ENCODE results near the gene PCDHGB6. TPM values are rescaled to one million over a fixed set of nuclear protein-coding genes. Genes with fewer than 3 reads are reported as not detected.
"Not testable (repeated sequence)": the region's sequence is repeated elsewhere in the genome, so short reads cannot be mapped to it uniquely, and the experiment has no call there.

Gene PCDHGB6
- total RNA-seq, 1 donor from 2014 or later: 53.7 TPM

GRCh38 chr5:141397756-141398551 lies 9.9 kb upstream of the PCDHGB6 start, which contains the start of gene PCDHGB5:
PCDHGB5 (plus strand) TSS chr5:141397947; CDS start chr5:141398128, 181 bp downstream.
- not testable (repeated sequence) for H3K27me3 Mint-ChIP-seq (ENCODE audit: low read depth); DNase-seq (ENCODE audit: low read depth, low spot score); H3K27ac Mint-ChIP-seq (ENCODE audit: unreplicated experiment); H3K4me3 Mint-ChIP-seq; H3K4me1 Mint-ChIP-seq
- peaks cover 33% of the 10 kb centered on the region for H3K36me3 Mint-ChIP-seq (ENCODE audit: low read depth)
- peaks cover 22% of the 10 kb centered on the region for H3K9me3 Mint-ChIP-seq

- Mint-ChIP-seq H3K9me3 (peaks cover 20% of the 10 kb centered on the region), H3K27me3 (ENCODE audit: low read depth) (no peaks in the 10 kb centered on the region), H3K36me3 (ENCODE audit: low read depth) (peaks cover 31% of the 10 kb centered on the region), H3K27ac (ENCODE audit: unreplicated experiment) (no peak overlapping the region), H3K4me1 (no peaks in the 10 kb centered on the region), H3K4me3 (no peak overlapping the region)
- DNase-seq (ENCODE audit: low read depth, low spot score): no peak
- TF ChIP-seq, protein P1, sequence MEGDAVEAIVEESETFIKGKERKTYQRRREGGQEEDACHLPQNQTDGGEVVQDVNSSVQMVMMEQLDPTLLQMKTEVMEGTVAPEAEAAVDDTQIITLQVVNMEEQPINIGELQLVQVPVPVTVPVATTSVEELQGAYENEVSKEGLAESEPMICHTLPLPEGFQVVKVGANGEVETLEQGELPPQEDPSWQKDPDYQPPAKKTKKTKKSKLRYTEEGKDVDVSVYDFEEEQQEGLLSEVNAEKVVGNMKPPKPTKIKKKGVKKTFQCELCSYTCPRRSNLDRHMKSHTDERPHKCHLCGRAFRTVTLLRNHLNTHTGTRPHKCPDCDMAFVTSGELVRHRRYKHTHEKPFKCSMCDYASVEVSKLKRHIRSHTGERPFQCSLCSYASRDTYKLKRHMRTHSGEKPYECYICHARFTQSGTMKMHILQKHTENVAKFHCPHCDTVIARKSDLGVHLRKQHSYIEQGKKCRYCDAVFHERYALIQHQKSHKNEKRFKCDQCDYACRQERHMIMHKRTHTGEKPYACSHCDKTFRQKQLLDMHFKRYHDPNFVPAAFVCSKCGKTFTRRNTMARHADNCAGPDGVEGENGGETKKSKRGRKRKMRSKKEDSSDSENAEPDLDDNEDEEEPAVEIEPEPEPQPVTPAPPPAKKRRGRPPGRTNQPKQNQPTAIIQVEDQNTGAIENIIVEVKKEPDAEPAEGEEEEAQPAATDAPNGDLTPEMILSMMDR (conservative IDR thresholded peaks at IDR 0.05): no peak
Observed at GRCh38 chr5:141398608-141399007, 9.2 kb upstream of the PCDHGB6 start.

DNA sequence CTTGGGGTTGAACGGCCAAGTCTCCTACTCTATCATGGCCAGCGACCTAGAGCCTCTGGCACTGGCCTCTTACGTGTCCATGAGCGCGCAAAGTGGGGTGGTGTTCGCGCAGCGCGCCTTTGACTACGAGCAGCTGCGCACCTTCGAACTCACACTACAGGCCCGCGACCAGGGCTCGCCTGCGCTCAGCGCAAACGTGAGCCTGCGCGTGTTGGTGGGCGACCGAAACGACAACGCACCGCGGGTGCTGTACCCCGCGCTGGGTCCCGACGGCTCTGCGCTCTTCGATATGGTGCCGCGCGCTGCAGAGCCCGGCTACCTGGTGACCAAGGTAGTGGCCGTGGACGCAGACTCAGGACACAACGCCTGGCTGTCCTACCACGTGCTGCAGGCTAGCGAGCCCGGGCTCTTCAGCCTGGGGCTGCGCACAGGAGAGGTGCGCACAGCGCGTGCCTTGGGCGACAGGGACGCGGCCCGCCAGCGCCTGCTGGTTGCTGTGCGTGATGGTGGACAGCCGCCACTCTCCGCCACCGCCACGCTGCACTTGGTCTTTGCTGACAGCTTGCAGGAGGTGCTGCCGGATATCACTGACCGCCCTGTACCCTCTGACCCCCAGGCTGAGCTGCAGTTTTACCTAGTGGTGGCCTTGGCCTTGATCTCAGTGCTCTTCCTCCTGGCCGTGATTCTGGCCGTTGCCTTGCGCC lies 8.1 kb upstream of the PCDHGB6 start:
- no peak overlapping the region for H3K27ac Mint-ChIP-seq (ENCODE audit: unreplicated experiment)
- TF ChIP-seq, protein P1 (conservative IDR thresholded peaks at IDR 0.05): no peak
- no peak for DNase-seq (ENCODE audit: low read depth, low spot score)
- H3K36me3 Mint-ChIP-seq (ENCODE audit: low read depth): peaks cover 28% of the 10 kb centered on the region
- no peaks in the 10 kb centered on the region for H3K4me1 Mint-ChIP-seq
- peak overlapping the region; percentile 8 for H3K4me3 Mint-ChIP-seq
- H3K9me3 Mint-ChIP-seq: peaks cover 25% of the 10 kb centered on the region
- no peaks in the 10 kb centered on the region for H3K27me3 Mint-ChIP-seq (ENCODE audit: low read depth)

GRCh38 chr5:141402553-141403243 lies 5.1 kb upstream of the PCDHGB6 start, which contains the start of gene PCDHGA9:
PCDHGA9 (plus strand) TSS chr5:141402778; CDS start chr5:141402953, 175 bp downstream.
- H3K27ac Mint-ChIP-seq (ENCODE audit: unreplicated experiment): no peak within 1 kb of the TSS
- no peak for DNase-seq (ENCODE audit: low read depth, low spot score)
- peaks cover 29% of the 10 kb centered on the region for H3K9me3 Mint-ChIP-seq
- no peaks in the 10 kb centered on the region for H3K27me3 Mint-ChIP-seq (ENCODE audit: low read depth)
- peaks cover 5% of the 10 kb centered on the region for H3K4me1 Mint-ChIP-seq
- no peak within 1 kb of the TSS for H3K4me3 Mint-ChIP-seq
- H3K36me3 Mint-ChIP-seq (ENCODE audit: low read depth): peaks cover 29% of the 10 kb centered on the region
- TF ChIP-seq, protein P1 (conservative IDR thresholded peaks at IDR 0.05): no peak

GRCh38 chr5:141403387-141403786 lies 4.4 kb upstream of the PCDHGB6 start:
- TF ChIP-seq, protein P1 (conservative IDR thresholded peaks at IDR 0.05): no peak
- Mint-ChIP-seq H3K27ac (ENCODE audit: unreplicated experiment) (no peak overlapping the region), H3K4me3 (no peak overlapping the region), H3K4me1 (peaks cover 10% of the 10 kb centered on the region), H3K36me3 (ENCODE audit: low read depth) (peaks cover 36% of the 10 kb centered on the region), H3K9me3 (peaks cover 32% of the 10 kb centered on the region), H3K27me3 (ENCODE audit: low read depth) (peaks cover 2% of the 10 kb centered on the region)
- DNase-seq (ENCODE audit: low read depth, low spot score): no peak

All from neural crest cell (in vitro differentiated cells).